Right renal cortex interstitium (tissue), 3 donors: Measurements from ENCODE around the gene FYTTD1. TPM values are rescaled to one million over a fixed set of nuclear protein-coding genes. Genes with fewer than 3 reads are reported as not detected.
A peak's percentile ranks its signal among the peaks of the same experiment; 100 is the strongest.

Source experiments
- DNase-seq, 3 donors: peaks; one replicate each; pipeline ENCODE4 v3.0.0-alpha.2; 2013; ENCODE audit warnings: low read depth in 3 of 3, low spot score in 2 of 3
- polyA plus RNA-seq, 3 donors: library from polyadenylated mRNA; unstranded; fragments of 120-200 nt; gene quantifications; one replicate each; pipeline ENCODE4 v1.2.1, GENCODE V29; 2013; ENCODE audit not compliant: insufficient read length in 3 of 3

FYTTD1 gene
- polyA plus RNA-seq, 3 donors, result 99.4 to 111 (median 108) TPM

- DNase-seq, result no peak
These were observed 40.4 kb downstream of the FYTTD1 start for GRCh38 chr3:197790033-197790432.

DNA sequence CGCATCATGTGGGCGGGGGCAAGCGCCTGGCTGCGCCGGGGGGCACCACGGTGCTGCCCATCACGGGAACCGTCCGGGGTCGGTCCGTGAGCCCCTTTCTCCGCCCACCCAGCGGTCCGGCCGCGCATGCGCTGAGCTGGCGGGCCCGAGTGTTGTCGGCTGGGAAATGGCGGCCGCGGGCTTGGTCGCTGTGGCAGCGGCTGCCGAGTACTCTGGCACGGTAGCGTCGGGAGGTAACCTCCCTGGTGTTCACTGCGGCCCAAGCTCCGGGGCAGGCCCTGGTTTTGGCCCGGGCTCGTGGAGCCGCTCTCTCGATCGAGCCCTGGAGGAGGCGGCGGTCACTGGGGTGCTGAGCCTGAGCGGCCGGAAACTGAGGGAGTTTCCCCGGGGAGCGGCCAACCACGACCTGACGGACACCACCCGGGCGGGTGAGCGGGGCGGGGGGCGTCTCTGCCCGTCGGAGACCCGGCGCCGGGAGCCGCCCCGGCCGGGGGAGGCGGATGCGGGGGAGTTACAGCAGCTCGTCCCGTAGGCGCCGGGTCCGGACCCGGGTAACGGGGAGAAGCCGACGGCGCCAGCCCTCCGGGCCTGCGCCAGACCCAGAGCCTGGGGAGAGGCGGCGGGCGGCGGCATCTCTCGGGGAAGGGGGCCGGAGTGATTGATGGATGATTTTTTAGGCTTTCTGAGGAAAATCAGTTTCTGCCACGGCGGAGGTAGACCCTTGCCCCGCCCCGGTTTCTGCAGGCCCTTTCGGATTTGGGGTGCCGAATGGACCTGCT, 41.6 kb downstream of the FYTTD1 start, which contains the start of gene LRCH3:
TSS of gene LRCH3 (plus strand) at position 142 of the 779 bp plus-strand sequence. CDS start at position 167, 25 bp downstream.
- peak; percentile 63 to 80 (median 77) for DNase-seq

- DNase-seq, result peak; percentile 27 to 40 (median 39)
These were observed 42.4 kb downstream of the FYTTD1 start for GRCh38 chr3:197791892-197792647.

DNA sequence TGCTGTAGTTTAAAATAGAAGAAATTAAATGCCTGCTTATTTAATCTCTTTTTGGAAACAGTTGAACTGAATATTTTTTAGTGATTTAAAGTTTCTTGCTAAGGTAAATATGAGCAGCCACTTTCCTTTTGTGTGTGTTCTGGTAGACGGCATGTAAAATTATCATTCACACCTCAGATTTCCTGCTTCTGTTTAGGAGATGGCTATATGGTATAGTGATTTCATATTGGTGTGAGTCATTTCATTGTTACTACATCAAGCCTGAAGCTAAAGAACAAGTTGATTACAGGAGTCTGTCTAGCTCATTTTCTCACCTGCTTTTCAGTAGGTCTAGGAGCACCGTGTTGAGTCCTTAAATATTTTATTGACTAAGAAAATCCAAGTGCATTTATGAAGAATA, 43.6 kb downstream of the FYTTD1 start:
- DNase-seq, result no peak

GRCh38 chr3:197794115-197794514, 44.4 kb downstream of the FYTTD1 start:
- DNase-seq, result no peak

DNA sequence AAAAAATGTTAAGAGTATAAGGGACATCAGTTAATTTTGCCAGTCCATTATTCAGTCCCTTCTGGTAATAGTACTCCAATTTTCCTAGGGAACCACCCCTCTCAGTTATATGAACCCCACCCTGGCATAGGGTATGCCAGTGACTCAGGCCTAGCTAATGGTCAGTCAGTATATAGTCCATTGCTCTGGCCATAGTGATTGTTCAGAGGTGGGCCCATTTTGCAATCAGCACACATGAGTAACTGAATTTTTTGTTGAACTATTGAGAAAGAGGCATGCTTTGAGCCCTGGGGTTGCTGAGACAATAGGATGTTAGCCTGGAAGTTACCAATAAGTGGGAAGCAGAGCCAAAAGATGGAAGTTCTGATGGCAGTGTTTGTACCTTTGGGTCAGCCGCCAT, 45.5 kb downstream of the FYTTD1 start:
- no peak for DNase-seq

- no peak for DNase-seq
These were observed 46.4 kb downstream of the FYTTD1 start for GRCh38 chr3:197796087-197796486.

- DNase-seq, result no peak
These were observed 49.2 kb downstream of the FYTTD1 start for GRCh38 chr3:197798863-197799262.

GRCh38 chr3:197800379-197800778, 50.7 kb downstream of the FYTTD1 start:
- DNase-seq, result no peak

DNA sequence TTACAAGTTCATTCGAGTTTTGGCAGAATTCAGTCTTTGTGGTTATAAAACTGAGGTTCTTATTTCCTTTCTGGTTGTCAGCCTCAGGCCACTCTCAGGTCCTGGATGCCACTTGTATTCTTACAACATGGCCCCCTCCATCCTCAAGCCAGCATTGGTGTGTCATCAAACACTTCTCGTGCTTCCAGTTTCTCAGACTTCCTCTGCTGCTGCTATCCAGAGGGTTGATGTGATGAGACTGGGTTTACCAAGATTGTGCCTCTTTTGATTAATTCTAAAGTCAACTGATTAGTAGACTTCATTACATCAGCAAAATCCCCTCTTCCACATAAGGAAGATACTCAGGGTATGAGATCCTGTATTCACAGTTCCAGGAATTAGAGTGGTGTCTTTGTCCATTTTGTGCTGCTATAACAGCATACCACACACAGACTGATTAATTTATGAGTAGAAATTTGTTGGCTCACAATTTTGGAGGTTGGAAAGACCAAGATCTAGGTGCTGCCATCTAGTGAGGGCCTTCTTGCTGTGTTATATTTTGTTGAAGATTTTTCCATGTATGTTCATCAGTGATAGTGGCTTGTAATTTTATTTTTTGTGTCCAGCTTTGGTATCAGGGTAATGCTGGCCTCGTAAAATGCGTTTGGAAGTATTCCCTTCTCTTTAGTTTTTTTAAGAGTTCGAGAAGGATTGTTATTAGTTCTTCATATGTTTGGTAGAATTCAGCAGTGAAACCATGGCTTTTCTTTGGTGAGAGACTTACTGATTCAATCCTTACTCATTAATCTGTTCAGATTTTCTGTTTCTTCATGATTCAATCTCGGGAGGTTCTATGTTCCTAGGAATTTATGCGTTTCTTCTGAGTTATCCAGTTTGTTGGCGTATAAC, 52.5 kb downstream of the FYTTD1 start:
- DNase-seq, result no peak

DNA sequence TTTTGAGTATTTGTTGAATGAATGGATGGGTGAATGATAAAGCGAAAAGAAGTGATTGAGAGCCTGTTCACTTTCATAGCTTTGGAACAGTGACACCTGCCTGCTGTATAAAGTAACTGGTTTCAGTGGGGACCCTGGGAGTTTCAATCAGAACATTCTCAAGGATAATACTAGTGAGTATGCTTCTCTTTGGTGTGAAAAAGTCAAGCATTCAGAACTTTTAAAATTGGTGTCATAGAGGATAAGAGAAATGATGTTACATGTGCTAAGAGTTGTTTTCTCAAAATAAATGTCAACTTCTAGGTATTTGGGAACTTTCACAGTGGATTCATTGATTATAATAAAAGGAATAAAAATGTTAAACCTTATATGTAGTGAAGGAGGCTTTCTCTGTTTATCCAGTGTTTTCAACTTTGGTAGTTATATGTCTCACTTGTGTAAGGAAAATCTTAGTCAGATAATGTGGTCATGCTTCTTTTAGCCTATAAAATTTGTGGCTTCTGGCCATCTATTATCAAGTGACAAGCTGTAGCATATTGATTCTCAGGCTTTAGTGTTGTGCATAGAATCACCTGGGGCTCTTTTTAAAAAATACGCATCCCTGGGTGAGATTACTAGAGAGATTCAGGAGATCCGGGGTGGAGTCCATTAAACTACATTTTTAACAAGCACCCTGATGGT, 53.2 kb downstream of the FYTTD1 start:
- DNase-seq, result no peak

DNA sequence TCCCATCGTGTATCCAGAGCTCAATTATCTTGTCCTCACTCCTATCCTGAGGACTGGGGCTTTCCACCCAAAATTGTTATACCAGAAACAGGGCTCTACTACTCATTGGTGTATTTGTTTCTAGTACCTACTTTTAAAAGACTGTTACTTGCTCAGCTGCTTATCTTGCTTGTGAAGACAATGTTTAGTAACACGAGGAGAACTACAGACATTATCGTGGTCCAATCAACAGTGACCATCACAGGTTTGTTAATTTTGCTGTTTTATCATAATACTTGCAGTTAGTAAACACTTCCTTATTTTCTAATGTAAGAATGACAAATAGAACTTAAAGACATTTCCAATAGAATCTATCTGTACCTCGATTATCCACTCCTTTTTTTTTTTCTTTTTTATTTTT, 54.8 kb downstream of the FYTTD1 start:
- DNase-seq, result no peak

- no peak for DNase-seq
These were observed 58.4 kb downstream of the FYTTD1 start for GRCh38 chr3:197807969-197808587.

DNA sequence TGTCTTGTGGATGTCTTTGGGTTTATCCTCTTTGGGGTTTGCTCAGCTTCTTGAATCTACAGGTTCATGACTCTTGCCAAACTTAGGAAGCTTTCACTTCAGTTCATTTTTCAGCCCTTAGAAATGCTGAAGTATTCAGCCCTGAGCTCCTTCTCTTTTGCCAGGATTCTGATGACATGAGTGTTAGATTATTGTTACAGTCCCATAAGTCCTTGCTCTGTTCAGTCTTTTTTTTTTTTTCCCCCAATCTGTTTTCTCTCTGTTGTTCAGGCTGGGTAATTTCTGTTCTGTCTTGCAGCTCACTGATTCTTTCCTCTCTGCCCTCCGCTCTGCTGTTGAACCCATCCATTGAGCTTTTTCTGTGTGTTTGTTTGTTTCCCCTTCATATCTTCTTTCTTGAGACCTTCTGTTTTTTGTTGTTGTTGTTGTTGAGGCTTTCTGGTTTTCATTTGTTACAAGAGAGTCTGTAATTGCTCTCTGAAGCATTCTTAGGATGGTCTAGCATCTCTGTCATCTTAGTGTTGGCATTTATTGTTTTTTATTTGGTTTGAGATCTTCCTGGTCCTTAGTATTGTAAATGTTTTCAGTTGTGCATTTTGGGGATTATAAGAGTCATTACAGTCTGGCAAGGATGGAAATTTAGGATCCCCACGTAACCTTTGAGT, 59.8 kb downstream of the FYTTD1 start:
- DNase-seq, result no peak

- no peak for DNase-seq
These were observed 61.2 kb downstream of the FYTTD1 start for GRCh38 chr3:197810901-197811300.

- DNase-seq, result no peak
These were observed 61.7 kb downstream of the FYTTD1 start for GRCh38 chr3:197811343-197811742.

GRCh38 chr3:197814372-197814771, 64.7 kb downstream of the FYTTD1 start:
- no peak for DNase-seq

DNA sequence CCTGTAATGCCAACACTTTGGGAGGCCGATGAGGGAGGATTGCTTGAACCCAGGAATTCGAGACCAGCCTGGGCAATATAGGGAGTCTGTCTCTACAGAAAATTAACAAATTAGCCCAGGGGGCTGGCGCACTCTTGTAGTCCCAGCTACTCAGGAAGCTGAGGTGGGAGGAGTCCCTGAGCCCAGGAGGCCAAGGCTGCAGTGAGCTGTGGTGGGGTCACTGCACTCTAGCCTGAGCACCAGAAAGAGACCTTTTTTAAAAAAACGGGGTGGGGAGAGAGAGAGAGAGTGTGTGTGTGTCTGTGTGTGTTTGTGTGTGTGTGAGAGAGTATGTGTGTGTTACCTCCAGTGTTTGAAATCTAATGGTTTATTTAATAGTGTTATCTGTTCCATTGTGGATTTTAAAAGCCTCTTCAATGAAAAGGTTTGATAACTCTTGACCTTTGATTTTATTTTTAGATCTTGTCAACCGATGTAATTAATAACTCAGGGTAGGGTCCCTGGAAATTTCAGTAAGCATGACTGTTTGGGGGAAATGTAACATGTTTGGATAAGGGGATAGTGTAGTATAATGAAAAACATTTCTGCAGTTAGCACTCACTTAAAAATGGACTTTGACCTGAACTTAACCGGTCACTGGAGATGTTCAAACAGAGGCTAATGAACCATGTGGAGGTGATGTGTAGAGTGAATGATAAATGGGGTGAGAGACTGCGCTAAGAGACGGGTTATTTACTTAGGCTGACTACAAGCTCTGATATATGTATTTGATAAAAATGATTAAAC, 71.1 kb downstream of the FYTTD1 start:
- no peak for DNase-seq
